ENCODE measurements around the gene YIF1B. TPM values are rescaled to one million over a fixed set of nuclear protein-coding genes. Genes with fewer than 3 reads are reported as not detected.

The YIF1B gene
- total and polyA plus RNA-seq, 9 of the 15 experiments (the other 6 are each of a cell fraction or from before 2014, with no cell fraction given): 8.5 to 586 (median 323) TPM

- 0 out of 4 replicates have a peak, but pooled peaks of 1 of the 2 experiments have one; percentile 22 for TF ChIP-seq TBL1XR1 (IDR thresholded peaks at IDR 0.05; ENCODE audit: low read length in 2 of 2)
- peak; percentile 60 for TF ChIP-seq GTF3C2 (IDR thresholded peaks at IDR 0.05; ENCODE audit: borderline replicate concordance, extremely low read depth, insufficient read length)
- peak; percentile 33 for TF ChIP-seq PRDM10 (IDR thresholded peaks at IDR 0.05; ENCODE audit: partially characterized antibody)
- TF ChIP-seq RB1 (IDR thresholded peaks at IDR 0.05; ENCODE audit: low read depth): peak; percentile 63; the same call in 1 of the 2 replicates
- TF ChIP-seq CXXC5 (CRISPR knock-in tag; IDR thresholded peaks at IDR 0.05): peak; percentile 78
- no peak for TF ChIP-seq TRIM25 (IDR thresholded peaks at IDR 0.05; ENCODE audit: borderline replicate concordance)
- TF ChIP-seq ADNP (tag; IDR thresholded peaks at IDR 0.05): peak; percentile 94; the same call in 1 of the 2 replicates
- no peak for TF ChIP-seq E2F4 (CRISPR knock-in tag; IDR thresholded peaks at IDR 0.05; ENCODE audit: low read depth)
- peak; percentile 77; the same call in 1 of the 2 replicates for TF ChIP-seq FOXJ2 (tag; IDR thresholded peaks at IDR 0.05)
- TF ChIP-seq CHD1 (IDR thresholded peaks at IDR 0.05; ENCODE audit: low read length): no peak
- TF ChIP-seq FOXK2 (conservative IDR thresholded peaks at IDR 0.05 in 1 of 2, IDR thresholded peaks at IDR 0.05 in 1 of 2; ENCODE audit: low read depth in 2 of 2): peak in 1 of 2 experiments; percentile 69; a peak in 2 of 4 replicates
- peak; percentile 100 for TF ChIP-seq VEZF1 (CRISPR knock-in tag; IDR thresholded peaks at IDR 0.05)
- TF ChIP-seq SRF (CRISPR knock-in tag; IDR thresholded peaks at IDR 0.05): no peak
- TF ChIP-seq EP400 (IDR thresholded peaks at IDR 0.05): peak; percentile 43; the same call in 1 of the 2 replicates
Measured at GRCh38 chr19:38315657-38316476, at the start of gene YIF1B (continued).

Measured in K562 (cell line).